Common myeloid progenitor, CD34-positive (primary cell): ENCODE measurements around the gene ABLIM2.
A peak's percentile ranks its signal among the peaks of the same experiment; 100 is the strongest.

ENCODE experiments used
- CTCF ChIA-PET: fragments of 350-600 bp; sonication (Branson Sonifier 250); formaldehyde crosslinking; loops from one replicate; lab custom pipeline; 2021; ENCODE audit warnings: antibody characterized with exemption; lab: Charles Lee
- POLR2A ChIA-PET: fragments of 350-600 bp; sonication (Branson Sonifier 250); formaldehyde crosslinking; loops from one replicate; lab custom pipeline; 2021; ENCODE audit warnings: antibody characterized with exemption; lab: Charles Lee
- DNase-seq, 3 donors: peaks; one replicate each; pipeline versions ENCODE4 v3.0.0 to v3.0.0-alpha.2; 2013
- H3K27ac ChIP-seq, 2 experiments: 1 replicate in 1 of 2; 2 replicates in 1 of 2; pipeline ENCODE4 v1.7.0; 2013; ENCODE audit warnings: inconsistent platforms in 2 of 2, low read length in 2 of 2, mild to moderate bottlenecking in 2 of 2, low read depth in 1 of 2, moderate library complexity in 1 of 2; ENCODE audit not compliant: severe bottlenecking in 2 of 2, insufficient read depth in 1 of 2, poor library complexity in 1 of 2
- H3K27me3 ChIP-seq, 5 experiments: replicated peaks in 2 of 5; 1 replicate in 3 of 5; 2 replicates in 2 of 5; pipeline versions ENCODE4 v1.6.1 to v1.7.0; 2013; ENCODE audit warnings: low read length in 4 of 5, mild to moderate bottlenecking in 2 of 5, moderate library complexity in 2 of 5, inconsistent platforms in 1 of 5; ENCODE audit not compliant: insufficient read depth in 5 of 5, control insufficient read depth in 4 of 5
- H3K36me3 ChIP-seq, 4 experiments: 1 replicate in 2 of 4; 2 replicates in 2 of 4; pipeline versions ENCODE4 v1.6.1 to v1.7.0; 2013; ENCODE audit warnings: low read length in 3 of 4, control low read depth in 1 of 4, mild to moderate bottlenecking in 1 of 4; ENCODE audit not compliant: control insufficient read depth in 4 of 4, insufficient read depth in 4 of 4
- H3K4me1 ChIP-seq, 4 experiments: 1 replicate in 3 of 4; 2 replicates in 1 of 4; pipeline versions ENCODE4 v1.6.1 to v1.7.1; 2013; ENCODE audit warnings: low read length in 3 of 4, mild to moderate bottlenecking in 3 of 4, control low read depth in 1 of 4, inconsistent platforms in 1 of 4, moderate library complexity in 1 of 4; ENCODE audit not compliant: control insufficient read depth in 4 of 4, insufficient read depth in 4 of 4; ENCODE audit errors: control extremely low read depth in 1 of 4
- H3K4me3 ChIP-seq, 7 experiments: 1 replicate in 4 of 7; 2 replicates in 3 of 7; pipeline versions ENCODE4 v1.5.1 to v1.7.0; 2013; ENCODE audit warnings: mild to moderate bottlenecking in 7 of 7, low read length in 6 of 7, moderate library complexity in 6 of 7, inconsistent platforms in 2 of 7, low read depth in 2 of 7, control low read depth in 1 of 7; ENCODE audit not compliant: insufficient read depth in 4 of 7, control insufficient read depth in 1 of 7; ENCODE audit errors: extremely low read depth in 1 of 7
- H3K9me3 ChIP-seq, 5 experiments: 1 replicate in 4 of 5; 2 replicates in 1 of 5; pipeline versions ENCODE4 v1.6.1 to v1.7.1; 2013; ENCODE audit warnings: low read length in 4 of 5, mild to moderate bottlenecking in 2 of 5, inconsistent platforms in 1 of 5, low read depth in 1 of 5, moderate library complexity in 1 of 5; ENCODE audit not compliant: control insufficient read depth in 4 of 5, insufficient read depth in 2 of 5; ENCODE audit errors: control extremely low read depth in 1 of 5
- WGBS: methylation state at CpG from one replicate; pipeline ENCODE4 v1.1.5; 2013; ENCODE audit not compliant: insufficient coverage; 5-methylcytosine and 5-hydroxymethylcytosine counted together

ABLIM2 gene

GRCh38 chr4:8035371-8035780, 123.2 kb downstream of the ABLIM2 start:
- peak; percentile 65 to 74 (median 68) for DNase-seq
- Histone ChIP-seq H3K36me3 (no peaks in the 10 kb centered on the region), H3K4me3 (no peak overlapping the region), H3K27ac (no peak overlapping the region), H3K9me3 (no peaks in the 10 kb centered on the region), H3K27me3 (peaks cover 0 to 71% (median 22%) of the 10 kb centered on the region in 5 experiments), H3K4me1 (peaks cover 0 to 19% (median 15%) of the 10 kb centered on the region in 4 experiments)
- ChIA-PET POLR2A (no interaction called here), CTCF (interaction anchor here (0.8 to 1.1 kb wide), 2 partner anchors 44 to 97 kb away, joined by 3 read pairs; no protein-coding TSS in a partner anchor)
- WGBS = 0% methylated on average over 11 of the region's 13 CpGs

DNA sequence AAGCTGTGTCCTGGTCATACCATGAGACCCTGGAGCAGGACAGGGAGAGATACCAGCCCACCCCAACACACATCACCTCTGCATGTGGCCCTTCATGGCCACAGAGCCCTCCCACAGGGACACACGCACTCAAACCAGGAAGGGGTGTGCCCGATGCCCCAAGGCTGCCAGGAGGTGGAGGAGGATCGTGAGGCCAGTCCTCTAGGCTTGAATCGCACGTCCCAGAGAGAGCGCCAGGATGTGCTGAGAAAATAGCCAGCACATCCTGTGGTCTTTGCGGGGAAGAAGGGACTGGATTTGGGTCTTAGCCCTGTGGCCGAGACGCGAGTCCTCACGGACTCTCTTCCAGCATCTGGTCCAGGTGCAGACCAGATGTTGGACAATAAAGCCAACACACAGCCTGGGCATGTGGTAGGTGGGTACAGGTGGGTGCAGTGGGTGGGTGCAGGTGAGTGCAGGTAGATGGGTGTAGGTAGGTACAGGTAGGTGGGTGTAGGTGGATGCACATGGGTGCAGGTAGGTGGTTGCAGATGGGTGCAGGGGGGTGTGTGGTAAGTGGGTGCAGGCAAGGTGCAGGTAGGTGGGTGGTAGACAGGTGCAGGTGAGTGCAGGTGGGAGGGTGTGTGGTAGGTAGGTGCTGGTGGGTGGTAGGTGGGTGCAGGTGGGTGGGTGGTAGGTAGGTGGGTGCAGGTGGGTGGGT, 124.6 kb downstream of the ABLIM2 start:
- H3K4me3 ChIP-seq = no peak overlapping the region
- ChIA-PET POLR2A (no interaction called here), CTCF (no interaction called here)
- H3K27me3 ChIP-seq = peaks cover 0 to 72% (median 20%) of the 10 kb centered on the region in 5 experiments
- no peaks in the 10 kb centered on the region for H3K36me3 ChIP-seq
- H3K9me3 ChIP-seq = no peaks in the 10 kb centered on the region
- WGBS = 74% methylated on average over 10 of the region's 11 CpGs
- H3K4me1 ChIP-seq = peaks cover 0 to 19% (median 15%) of the 10 kb centered on the region in 4 experiments
- no peak overlapping the region for H3K27ac ChIP-seq
- DNase-seq = no peak

DNA sequence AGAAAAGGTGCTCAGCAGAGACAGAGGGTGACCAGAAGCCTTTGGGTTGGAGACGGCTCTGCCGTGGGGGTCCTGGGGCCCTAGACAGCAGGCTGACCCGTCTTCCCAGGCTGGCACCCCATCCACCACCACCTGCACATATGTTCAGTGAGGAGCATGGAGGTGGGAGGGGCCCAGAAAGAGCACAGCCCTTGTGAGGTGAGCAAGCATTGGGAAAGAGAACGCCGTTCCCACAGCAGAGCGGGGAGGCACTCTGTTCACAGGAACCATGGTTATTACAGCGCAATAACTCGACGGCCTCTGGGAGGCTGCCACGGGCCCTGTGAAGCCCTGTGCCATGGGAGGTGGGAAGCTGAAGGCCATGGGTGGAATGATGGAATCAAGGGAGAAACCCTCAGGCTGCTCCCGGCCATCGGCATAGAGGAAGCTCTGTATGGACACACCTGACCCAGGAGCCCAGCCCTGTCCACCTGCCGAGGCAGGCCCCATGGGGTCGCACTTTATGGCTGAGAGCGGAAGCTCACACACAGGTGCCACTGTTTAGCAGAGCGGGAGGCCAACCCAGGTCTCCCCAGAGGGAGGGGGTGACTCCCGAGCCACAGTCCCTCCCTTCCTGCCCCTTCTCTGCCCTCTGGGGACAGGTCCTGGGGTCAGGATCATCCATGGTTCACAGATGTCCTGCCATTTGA, 125.4 kb downstream of the ABLIM2 start:
- WGBS = 86% methylated on average over 15 of the region's 17 CpGs
- Histone ChIP-seq H3K4me3 (no peak overlapping the region), H3K27ac (no peak overlapping the region), H3K27me3 (peaks cover 0 to 72% (median 19%) of the 10 kb centered on the region in 5 experiments), H3K4me1 (peaks cover 0 to 19% (median 15%) of the 10 kb centered on the region in 4 experiments), H3K36me3 (no peaks in the 10 kb centered on the region), H3K9me3 (no peaks in the 10 kb centered on the region)
- ChIA-PET CTCF (no interaction called here), POLR2A (no interaction called here)
- DNase-seq = no peak

DNA sequence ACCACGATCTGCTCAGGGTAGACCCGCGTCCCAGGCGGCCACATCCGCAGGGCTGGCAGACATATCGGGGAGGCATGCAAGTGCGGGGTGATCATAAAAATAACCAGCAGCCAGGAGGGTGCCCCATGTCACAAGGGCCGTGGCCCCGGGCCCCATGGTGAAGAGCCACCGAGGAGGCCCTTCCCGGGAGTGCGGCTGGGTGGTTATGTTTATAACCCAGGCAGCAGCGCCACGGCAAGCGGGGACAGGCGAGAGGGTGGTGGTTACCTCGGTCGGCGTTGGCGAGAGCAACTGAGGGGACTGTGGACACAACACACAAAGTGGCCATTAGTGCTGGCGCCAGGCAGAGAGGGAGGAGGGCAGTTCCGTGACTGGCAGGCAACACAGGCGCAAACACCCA, 126.2 kb downstream of the ABLIM2 start:
- WGBS = 92% methylated on average over 22 of the region's 23 CpGs
- H3K4me1 ChIP-seq = peaks cover 0 to 19% (median 15%) of the 10 kb centered on the region in 4 experiments
- DNase-seq = no peak
- CTCF ChIA-PET = no interaction called here
- no peak overlapping the region for H3K4me3 ChIP-seq
- no peak overlapping the region for H3K27ac ChIP-seq
- POLR2A ChIA-PET = no interaction called here
- no peaks in the 10 kb centered on the region for H3K36me3 ChIP-seq
- H3K9me3 ChIP-seq = no peaks in the 10 kb centered on the region
- peaks cover 0 to 72% (median 16%) of the 10 kb centered on the region in 5 experiments for H3K27me3 ChIP-seq

DNA sequence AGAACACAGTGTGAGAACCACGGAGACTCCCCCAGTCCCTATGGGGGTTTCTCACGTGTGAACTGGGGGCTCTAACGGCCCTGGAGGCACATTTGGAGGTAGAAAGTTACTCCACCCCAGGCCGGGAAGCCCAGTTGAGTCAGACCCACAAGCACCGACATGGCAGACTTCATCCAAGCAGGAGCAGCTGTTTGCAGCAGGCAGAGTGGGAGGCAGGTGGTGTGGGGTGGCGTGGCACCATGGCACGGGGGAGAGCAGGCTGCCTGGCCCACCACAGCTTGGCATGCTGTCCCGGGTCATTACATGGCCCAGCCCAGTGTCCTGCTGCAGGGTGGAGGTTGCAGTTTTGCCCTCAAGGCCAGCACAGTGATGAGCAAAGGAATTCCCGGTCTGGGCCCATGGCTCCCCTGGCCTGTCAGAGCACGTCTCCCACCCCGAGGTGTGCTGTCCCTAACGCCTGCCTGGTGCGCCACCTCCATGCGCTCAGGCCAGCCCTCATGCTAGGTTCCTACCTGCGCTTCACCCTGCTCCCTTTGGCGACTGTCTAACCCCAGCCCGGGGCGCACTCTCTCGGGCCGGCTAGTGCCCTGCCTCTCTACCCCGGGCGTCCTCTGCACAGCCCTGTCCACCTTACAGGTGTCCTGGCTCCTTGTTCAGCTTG, 128.4 kb downstream of the ABLIM2 start:
- POLR2A ChIA-PET = no interaction called here
- Histone ChIP-seq H3K36me3 (no peaks in the 10 kb centered on the region), H3K27ac (no peak overlapping the region), H3K27me3 (peaks cover 0 to 84% (median 15%) of the 10 kb centered on the region in 5 experiments), H3K4me3 (no peak overlapping the region), H3K9me3 (no peaks in the 10 kb centered on the region), H3K4me1 (peaks cover 0 to 3% (median 2%) of the 10 kb centered on the region in 4 experiments)
- DNase-seq = no peak
- WGBS = 92% methylated on average over 20 of the region's 22 CpGs
- CTCF ChIA-PET = no interaction called here

- Histone ChIP-seq H3K4me3 (no peak overlapping the region), H3K9me3 (no peaks in the 10 kb centered on the region), H3K36me3 (no peaks in the 10 kb centered on the region), H3K27ac (no peak overlapping the region), H3K4me1 (no peaks in the 10 kb centered on the region), H3K27me3 (peaks cover 0 to 88% (median 15%) of the 10 kb centered on the region in 5 experiments)
- POLR2A ChIA-PET = no interaction called here
- CTCF ChIA-PET = no interaction called here
- 87% methylated on average over 9 of the region's 12 CpGs for WGBS
- no peak for DNase-seq
These were observed 128.9 kb downstream of the ABLIM2 start for GRCh38 chr4:8029689-8030088.
